Fibroblast of villous mesenchyme (primary cell): ENCODE data around the gene DARS1. TPM values are rescaled to one million over a fixed set of nuclear protein-coding genes. Genes with fewer than 3 reads are reported as not detected.

Experiments used
- DNase-seq: peaks from one replicate; pipeline ENCODE4 v3.0.0-alpha.2; 2010; ENCODE audit warnings: low read depth
- H3K4me3 ChIP-seq: 2 replicates; pipeline ENCODE4 v1.5.1; 2011; ENCODE audit warnings: low read depth, mild to moderate bottlenecking, low read length
- total RNA-seq: library from RNA; depleted of rRNA; stranded (reverse); fragments of >200 nt; gene quantifications from 2 replicates; pipeline ENCODE4 v1.2.3, GENCODE V29; 2012
- TF ChIP-seq, protein P1 (sequence below): IDR thresholded peaks from 2 replicates; pipeline ENCODE4 v1.5.1; 2012; ENCODE audit warnings: low read depth, mild to moderate bottlenecking, low read length; ENCODE audit not compliant: insufficient read depth

The DARS1 gene
- total RNA-seq, 1 donor = 94.1 TPM

DNA sequence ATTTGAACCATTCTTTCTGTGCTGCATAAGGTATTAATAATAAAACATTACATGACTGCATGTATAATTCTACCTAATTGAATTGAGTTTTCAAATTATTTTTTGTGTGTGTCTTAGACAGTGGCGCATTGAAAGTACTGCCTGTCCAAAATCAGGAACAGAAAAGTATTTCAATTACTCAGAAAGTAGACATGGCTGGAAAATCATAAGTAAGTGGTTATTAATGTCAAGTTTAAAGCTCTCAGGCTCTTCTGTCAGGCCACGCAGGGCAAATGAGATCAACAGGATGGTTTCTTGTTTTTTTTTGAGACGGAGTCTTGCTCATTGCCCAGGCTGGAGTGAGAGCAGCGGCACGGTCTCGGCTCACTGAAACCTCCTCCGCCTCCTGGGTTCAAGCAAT lies 32.4 kb upstream of the DARS1 start:
- no peak overlapping the region for H3K4me3 ChIP-seq
- DNase-seq = no peak
- TF ChIP-seq, protein P1, sequence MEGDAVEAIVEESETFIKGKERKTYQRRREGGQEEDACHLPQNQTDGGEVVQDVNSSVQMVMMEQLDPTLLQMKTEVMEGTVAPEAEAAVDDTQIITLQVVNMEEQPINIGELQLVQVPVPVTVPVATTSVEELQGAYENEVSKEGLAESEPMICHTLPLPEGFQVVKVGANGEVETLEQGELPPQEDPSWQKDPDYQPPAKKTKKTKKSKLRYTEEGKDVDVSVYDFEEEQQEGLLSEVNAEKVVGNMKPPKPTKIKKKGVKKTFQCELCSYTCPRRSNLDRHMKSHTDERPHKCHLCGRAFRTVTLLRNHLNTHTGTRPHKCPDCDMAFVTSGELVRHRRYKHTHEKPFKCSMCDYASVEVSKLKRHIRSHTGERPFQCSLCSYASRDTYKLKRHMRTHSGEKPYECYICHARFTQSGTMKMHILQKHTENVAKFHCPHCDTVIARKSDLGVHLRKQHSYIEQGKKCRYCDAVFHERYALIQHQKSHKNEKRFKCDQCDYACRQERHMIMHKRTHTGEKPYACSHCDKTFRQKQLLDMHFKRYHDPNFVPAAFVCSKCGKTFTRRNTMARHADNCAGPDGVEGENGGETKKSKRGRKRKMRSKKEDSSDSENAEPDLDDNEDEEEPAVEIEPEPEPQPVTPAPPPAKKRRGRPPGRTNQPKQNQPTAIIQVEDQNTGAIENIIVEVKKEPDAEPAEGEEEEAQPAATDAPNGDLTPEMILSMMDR = no peak

DNA sequence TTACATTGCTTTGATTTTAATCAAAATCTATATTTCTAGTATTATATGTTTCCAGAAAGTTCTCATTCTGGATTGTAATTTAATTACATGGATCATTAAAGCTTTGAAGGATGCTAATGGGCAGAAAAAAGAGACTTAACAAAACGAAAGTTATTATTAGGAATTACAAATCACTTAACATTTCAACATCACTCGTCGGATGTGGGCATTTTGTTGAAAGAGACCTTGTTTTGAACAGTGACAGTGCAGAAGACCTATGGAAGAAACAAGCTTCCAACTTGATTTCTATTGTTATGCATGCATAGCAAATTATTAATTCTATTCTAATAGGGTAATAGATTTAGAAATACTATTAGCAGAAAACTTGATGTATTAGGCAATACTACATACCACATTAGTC lies 31.4 kb upstream of the DARS1 start:
- TF ChIP-seq, protein P1 = no peak
- H3K4me3 ChIP-seq = no peak overlapping the region
- no peak for DNase-seq

- TF ChIP-seq, protein P1 = no peak
- DNase-seq = no peak
- H3K4me3 ChIP-seq = no peak overlapping the region
These were observed 31.0 kb upstream of the DARS1 start for GRCh38 chr2:136016427-136016826.

DNA sequence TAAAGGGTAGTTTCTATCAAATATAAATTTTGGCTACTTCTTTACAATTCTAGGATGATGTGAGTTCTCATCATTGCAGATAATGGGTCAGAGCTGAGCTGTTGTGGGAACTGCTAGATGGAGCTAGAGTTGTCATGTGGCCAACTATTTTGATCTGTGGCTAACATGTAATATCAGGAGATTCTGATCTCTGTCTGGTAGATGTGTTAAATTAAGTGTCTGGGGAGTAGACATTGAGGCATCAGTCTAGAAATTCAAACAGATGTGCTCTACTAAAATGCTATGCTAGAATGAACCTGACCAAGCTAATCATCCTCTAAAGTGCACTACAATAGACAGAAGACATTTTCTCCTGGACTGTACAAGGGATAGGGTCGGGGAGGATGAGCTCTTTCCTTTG lies 30.3 kb upstream of the DARS1 start:
- no peak overlapping the region for H3K4me3 ChIP-seq
- DNase-seq = no peak
- TF ChIP-seq, protein P1 = no peak

GRCh38 chr2:136014411-136014810 lies 29.0 kb upstream of the DARS1 start:
- no peak overlapping the region for H3K4me3 ChIP-seq
- no peak for DNase-seq
- TF ChIP-seq, protein P1 = no peak

GRCh38 chr2:136013955-136014354 lies 28.5 kb upstream of the DARS1 start:
- no peak overlapping the region for H3K4me3 ChIP-seq
- no peak for DNase-seq
- TF ChIP-seq, protein P1 = no peak

DNA sequence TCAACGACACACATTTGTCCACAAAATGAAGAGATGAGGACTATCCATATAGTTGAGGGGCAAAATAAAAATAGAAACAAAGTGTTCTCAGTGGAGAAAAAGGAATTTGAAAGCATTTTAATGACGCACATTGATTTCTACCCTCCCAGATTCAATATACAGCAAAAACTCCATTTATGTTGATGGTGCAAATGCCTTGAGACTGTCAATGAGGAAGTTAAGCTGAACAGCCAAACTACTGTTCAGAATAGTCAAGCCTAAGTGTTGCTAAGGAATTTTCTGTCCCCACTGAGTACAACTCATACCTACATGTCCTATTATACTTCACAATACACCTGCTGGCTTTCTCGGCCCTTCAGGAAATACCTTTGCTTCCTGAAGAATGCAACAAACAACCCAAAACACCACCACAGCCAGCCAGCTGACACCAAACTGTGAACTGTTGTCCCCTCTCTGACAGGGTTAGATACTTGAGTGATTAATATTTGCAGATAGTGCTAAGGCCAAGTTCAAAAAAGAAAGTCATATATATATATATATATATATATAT lies 27.8 kb upstream of the DARS1 start:
- no peak overlapping the region for H3K4me3 ChIP-seq
- TF ChIP-seq, protein P1 = no peak
- no peak for DNase-seq
